Tibial nerve (tissue), 4 donors: ENCODE data around the gene SUSD3. TPM values are rescaled to one million over a fixed set of nuclear protein-coding genes. Genes with fewer than 3 reads are reported as not detected.

Experiments used
- DNase-seq, 2 donors: peaks; one replicate each; pipeline ENCODE4 v3.0.0-alpha.2; 2019; ENCODE audit warnings: low spot score in 2 of 2
- H3K27ac ChIP-seq, 4 donors: fragments of 200-600 bp; sonication (generic) in 3 of 4; one replicate each; pipeline ENCODE4 v1.5.1; 2017 to 2019; ENCODE audit warnings: mild to moderate bottlenecking in 1 of 4
- H3K27me3 ChIP-seq, 2 donors: fragments of 200-600 bp; sonication (generic) in 1 of 2; one replicate each; pipeline versions ENCODE4 v1.5.1 to v1.6.0; 2017 to 2019
- H3K36me3 ChIP-seq, 3 donors: fragments of 200-600 bp; sonication (generic); one replicate each; pipeline ENCODE4 v1.5.1; 2018 to 2019
- H3K4me1 ChIP-seq, 4 donors: fragments of 200-600 bp; sonication (generic) in 3 of 4; one replicate each; pipeline ENCODE4 v1.5.1; 2017 to 2019
- H3K4me3 ChIP-seq, 4 donors: fragments of 200-600 bp; sonication (generic) in 3 of 4; one replicate each; pipeline ENCODE4 v1.5.1; 2017 to 2019; ENCODE audit warnings: mild to moderate bottlenecking in 1 of 4, moderate library complexity in 1 of 4
- H3K9me3 ChIP-seq, 4 donors: fragments of 200-600 bp; sonication (generic) in 3 of 4; one replicate each; pipeline ENCODE4 v1.5.1; 2017 to 2019
- EP300 ChIP-seq, 2 donors: sonication (generic); formaldehyde crosslinking; IDR thresholded peaks; one replicate each; pipeline ENCODE4 v1.6.1; 2017; ENCODE audit warnings: antibody characterized with exemption in 2 of 2, mild to moderate bottlenecking in 1 of 2
- POLR2A ChIP-seq, 2 donors: fragments of 450-650 bp; IDR thresholded peaks; one replicate each; pipeline ENCODE4 v1.6.1; 2017; ENCODE audit warnings: antibody characterized with exemption in 2 of 2, mild to moderate bottlenecking in 2 of 2, moderate library complexity in 2 of 2
- WGBS, 2 donors: methylation state at CpG; one replicate each; pipeline ENCODE4 v1.1.5; 2018; 5-methylcytosine and 5-hydroxymethylcytosine counted together
- total RNA-seq, 4 donors: library from RNA; depleted of rRNA; stranded (reverse); fragments of >200 nt; gene quantifications; one replicate each; pipeline ENCODE4 v1.1.0, GENCODE V29; 2016
- TF ChIP-seq, protein P1 (sequence below), 5 experiments: fragments of 200-600 bp in 3 of 5; fragments of 450-650 bp in 2 of 5; sonication (generic) in 3 of 5; IDR thresholded peaks; one replicate each; pipeline ENCODE4 v1.5.1; 2016 to 2019; ENCODE audit warnings: antibody characterized with exemption in 5 of 5, mild to moderate bottlenecking in 3 of 5, moderate library complexity in 2 of 5

The SUSD3 gene
- 1 to 10 TPM in 3 of 4 donors, not detected in 1; 3.0 to 4.2 (median 3.7) TPM for total RNA-seq

DNA sequence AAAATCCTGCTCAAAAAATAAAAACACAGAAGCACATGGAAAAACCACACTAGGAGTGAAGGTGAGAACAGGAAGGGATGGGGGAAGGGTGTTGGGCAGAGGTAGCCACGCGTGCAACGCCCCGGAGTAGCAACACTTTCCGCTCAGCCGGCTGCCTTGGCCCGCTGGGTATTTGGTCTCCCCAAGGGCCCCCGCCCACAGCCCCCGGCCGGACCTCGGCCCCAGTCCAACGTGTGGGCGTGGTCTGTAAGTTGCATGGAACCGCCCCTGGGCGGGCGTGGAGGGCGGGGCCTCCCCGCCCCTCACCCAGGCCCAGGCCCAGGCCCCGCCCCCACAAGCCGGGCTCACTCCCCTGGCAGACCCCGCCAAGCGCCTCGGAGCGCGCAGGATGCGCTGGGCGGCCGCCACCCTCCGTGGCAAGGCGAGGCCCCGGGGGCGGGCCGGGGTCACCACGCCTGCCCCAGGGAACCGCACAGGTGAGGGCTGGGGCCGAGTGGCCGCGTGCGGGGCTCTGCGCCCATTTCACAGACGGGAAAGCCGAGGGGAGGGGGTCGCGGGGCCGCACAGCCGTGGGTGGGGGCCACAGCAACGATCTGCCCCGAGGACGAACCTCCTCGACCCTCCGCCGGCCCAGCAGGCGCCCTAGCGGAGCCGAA is at the start of gene SUSD3:
Gene SUSD3, plus strand, starts transcription at position 347 of the 656 bp plus-strand sequence. Its CDS starts 42 bp downstream, at position 389.
- WGBS, 2 donors: 1 to 3% methylated on average over 22 to 38 of the region's 55 CpGs
- DNase-seq: peak in 1 of 2 donors; percentile 18

DNA sequence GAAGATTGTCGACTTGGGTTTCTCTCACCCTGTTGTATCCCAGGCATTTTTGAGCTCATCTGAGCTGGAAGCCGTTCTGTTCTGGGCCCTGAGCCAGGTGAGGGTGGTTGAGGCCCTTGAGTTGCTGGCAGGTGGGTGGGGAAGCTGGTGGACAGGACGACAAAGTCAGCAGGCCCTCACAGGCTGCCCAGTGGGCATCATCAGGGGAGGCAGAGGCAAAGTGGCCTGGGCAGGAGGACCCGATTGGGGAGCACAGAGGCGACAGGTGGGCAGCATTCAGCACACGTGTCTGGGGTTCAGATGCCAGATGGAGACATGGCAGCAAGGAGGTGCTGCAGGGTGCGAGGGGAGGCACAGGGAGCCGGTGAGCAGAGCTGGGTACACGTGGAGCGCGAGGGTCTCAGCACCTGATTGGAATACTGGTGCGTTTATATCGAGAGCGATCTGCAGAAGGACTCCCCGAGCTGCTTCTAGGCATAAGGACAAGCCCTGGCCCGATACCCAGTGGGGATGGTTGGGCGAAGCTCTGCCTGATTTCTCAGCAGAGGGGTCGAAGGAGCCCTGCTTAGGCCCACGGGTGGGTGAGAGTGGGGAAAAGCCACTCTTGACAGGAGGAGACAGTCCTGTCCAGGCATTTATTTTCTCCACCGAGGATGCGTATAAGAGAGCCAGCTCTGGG is 49.0 kb upstream of the SUSD3 start:
- no peak overlapping the region for H3K4me3 ChIP-seq
- no peak overlapping the region for H3K27ac ChIP-seq
- DNase-seq: no peak
- no peaks in the 10 kb centered on the region for H3K27me3 ChIP-seq
- H3K36me3 ChIP-seq: no peaks in the 10 kb centered on the region
- no peaks in the 10 kb centered on the region for H3K4me1 ChIP-seq
- TF ChIP-seq POLR2A (IDR thresholded peaks at IDR 0.05): no peak
- TF ChIP-seq EP300 (IDR thresholded peaks at IDR 0.05): no peak
- TF ChIP-seq, protein P1, sequence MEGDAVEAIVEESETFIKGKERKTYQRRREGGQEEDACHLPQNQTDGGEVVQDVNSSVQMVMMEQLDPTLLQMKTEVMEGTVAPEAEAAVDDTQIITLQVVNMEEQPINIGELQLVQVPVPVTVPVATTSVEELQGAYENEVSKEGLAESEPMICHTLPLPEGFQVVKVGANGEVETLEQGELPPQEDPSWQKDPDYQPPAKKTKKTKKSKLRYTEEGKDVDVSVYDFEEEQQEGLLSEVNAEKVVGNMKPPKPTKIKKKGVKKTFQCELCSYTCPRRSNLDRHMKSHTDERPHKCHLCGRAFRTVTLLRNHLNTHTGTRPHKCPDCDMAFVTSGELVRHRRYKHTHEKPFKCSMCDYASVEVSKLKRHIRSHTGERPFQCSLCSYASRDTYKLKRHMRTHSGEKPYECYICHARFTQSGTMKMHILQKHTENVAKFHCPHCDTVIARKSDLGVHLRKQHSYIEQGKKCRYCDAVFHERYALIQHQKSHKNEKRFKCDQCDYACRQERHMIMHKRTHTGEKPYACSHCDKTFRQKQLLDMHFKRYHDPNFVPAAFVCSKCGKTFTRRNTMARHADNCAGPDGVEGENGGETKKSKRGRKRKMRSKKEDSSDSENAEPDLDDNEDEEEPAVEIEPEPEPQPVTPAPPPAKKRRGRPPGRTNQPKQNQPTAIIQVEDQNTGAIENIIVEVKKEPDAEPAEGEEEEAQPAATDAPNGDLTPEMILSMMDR (IDR thresholded peaks at IDR 0.05): no peak
- H3K9me3 ChIP-seq: no peaks in the 10 kb centered on the region
- 85 to 88% methylated on average over 21 of the region's 21 CpGs for WGBS, 2 donors

More for the DNA sequence above, at the start of gene SUSD3:
- Histone ChIP-seq H3K9me3 (no peaks in the 10 kb centered on the region), H3K4me1 (peaks cover 0 to 49% (median 13%) of the 10 kb centered on the region in 4 donors), H3K4me3 (peak within 1 kb of the TSS; percentile 31 to 62 (median 46)), H3K27ac (peak within 1 kb of the TSS in 3 of 4 donors; percentile 20 to 84 (median 43)), H3K27me3 (no peaks in the 10 kb centered on the region), H3K36me3 (no peaks in the 10 kb centered on the region)
- TF ChIP-seq EP300 (IDR thresholded peaks at IDR 0.05) (no peak), POLR2A (IDR thresholded peaks at IDR 0.05) (no peak)
- TF ChIP-seq, protein P1 (IDR thresholded peaks at IDR 0.05): no peak

DNA sequence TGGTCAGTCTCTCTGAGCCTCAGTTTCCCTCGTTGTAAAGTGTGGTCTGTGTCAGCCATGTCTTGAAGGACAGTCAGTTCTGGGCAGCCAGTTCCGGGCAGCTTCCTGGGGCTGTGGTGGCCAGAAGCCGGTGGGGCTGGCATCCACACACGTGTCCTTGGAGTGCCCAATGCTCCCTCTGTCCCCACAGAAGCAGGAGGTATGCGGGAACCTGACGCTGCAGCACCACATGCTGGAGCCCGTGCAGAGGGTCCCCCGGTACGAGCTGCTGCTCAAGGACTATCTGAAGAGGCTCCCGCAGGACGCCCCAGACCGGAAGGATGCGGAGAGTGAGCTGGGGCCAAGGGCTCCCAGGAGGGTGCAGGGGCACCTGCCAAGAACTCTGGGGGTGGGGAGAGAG is 48.4 kb upstream of the SUSD3 start:
- Histone ChIP-seq H3K4me3 (no peak overlapping the region), H3K4me1 (no peaks in the 10 kb centered on the region), H3K27ac (no peak overlapping the region), H3K9me3 (no peaks in the 10 kb centered on the region), H3K27me3 (no peaks in the 10 kb centered on the region), H3K36me3 (no peaks in the 10 kb centered on the region)
- no peak for DNase-seq
- 76 to 89% methylated on average over 10 to 13 of the region's 13 CpGs for WGBS, 2 donors
- TF ChIP-seq EP300 (IDR thresholded peaks at IDR 0.05): no peak
- TF ChIP-seq, protein P1 (IDR thresholded peaks at IDR 0.05): no peak
- TF ChIP-seq POLR2A (IDR thresholded peaks at IDR 0.05): no peak

DNA sequence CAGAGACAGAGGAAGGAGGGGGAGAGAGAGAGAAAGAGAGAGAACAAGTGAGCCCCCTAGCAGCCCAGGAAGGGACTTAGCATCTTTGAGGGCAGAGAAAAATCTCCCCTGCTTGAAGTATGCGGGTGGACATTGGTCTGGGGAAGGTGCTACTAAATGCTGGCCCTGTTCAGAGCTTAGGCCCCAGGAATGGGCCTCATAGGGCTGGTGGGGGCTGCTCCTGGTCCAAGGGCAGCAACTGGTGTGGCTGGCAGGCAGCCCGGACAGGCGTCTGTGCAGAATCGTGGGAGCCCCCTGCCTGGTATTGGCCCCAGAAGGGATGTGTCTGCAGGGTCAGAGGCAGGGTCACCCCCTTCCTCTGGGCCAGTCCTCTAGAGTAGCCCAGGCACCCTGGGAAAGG is 47.8 kb upstream of the SUSD3 start:
- no peak for DNase-seq
- Histone ChIP-seq H3K4me1 (no peaks in the 10 kb centered on the region), H3K4me3 (no peak overlapping the region), H3K9me3 (no peaks in the 10 kb centered on the region), H3K36me3 (no peaks in the 10 kb centered on the region), H3K27me3 (no peaks in the 10 kb centered on the region), H3K27ac (no peak overlapping the region)
- WGBS, 2 donors: 15 to 51% methylated on average over 1 to 4 of the region's 4 CpGs
- TF ChIP-seq, protein P1 (IDR thresholded peaks at IDR 0.05): no peak
- TF ChIP-seq EP300 (IDR thresholded peaks at IDR 0.05) (no peak), POLR2A (IDR thresholded peaks at IDR 0.05) (no peak)

DNA sequence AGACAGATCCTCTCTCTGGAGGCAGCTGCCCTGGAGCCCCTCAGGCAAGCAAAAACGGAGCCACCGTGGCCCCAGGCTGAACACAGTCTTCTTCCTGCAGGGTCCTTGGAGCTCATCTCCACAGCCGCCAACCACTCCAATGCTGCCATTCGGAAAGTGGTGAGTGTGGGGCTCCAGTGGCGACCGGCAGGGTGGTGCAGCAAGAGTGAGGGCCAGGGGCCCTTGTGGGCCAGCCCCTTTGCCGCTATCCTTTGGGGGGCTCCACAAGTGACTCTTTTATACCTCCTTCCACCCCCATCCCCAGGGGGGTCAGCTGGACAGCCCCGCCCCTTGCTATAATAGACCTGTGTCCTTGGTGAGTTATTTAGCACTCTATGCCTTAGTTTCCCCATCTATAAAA is 47.4 kb upstream of the SUSD3 start:
- Histone ChIP-seq H3K4me3 (no peak overlapping the region), H3K27ac (no peak overlapping the region), H3K4me1 (no peaks in the 10 kb centered on the region), H3K9me3 (no peaks in the 10 kb centered on the region), H3K36me3 (no peaks in the 10 kb centered on the region), H3K27me3 (no peaks in the 10 kb centered on the region)
- WGBS, 2 donors: 83 to 85% methylated on average over 7 to 8 of the region's 8 CpGs
- TF ChIP-seq, protein P1 (IDR thresholded peaks at IDR 0.05): no peak
- TF ChIP-seq POLR2A (IDR thresholded peaks at IDR 0.05) (no peak), EP300 (IDR thresholded peaks at IDR 0.05) (no peak)
- no peak for DNase-seq
